ENCODE results near the gene GLRX3. TPM values are rescaled to one million over a fixed set of nuclear protein-coding genes. Genes with fewer than 3 reads are reported as not detected.

The GLRX3 gene
- total RNA-seq, 1 experiment from 2014 or later: 98.1 TPM

GRCh38 chr10:130141038-130141437 lies 4.8 kb downstream of the GLRX3 start:
- peaks cover 14% of the 10 kb centered on the region for H3K4me1 ChIP-seq (ENCODE audit: insufficient read depth, low read length)
- BruUV-seq (replicated peaks): no TSS peak
- CTCF ChIA-PET: no interaction called here
- TF ChIP-seq EZH2phosphoT487 (IDR thresholded peaks at IDR 0.05; ENCODE audit: borderline replicate concordance, low read length) (no peak), EZH2 (IDR thresholded peaks at IDR 0.05; ENCODE audit: low read length, unreplicated experiment) (no peak), CTCF (conservative IDR thresholded peaks at IDR 0.05; ENCODE audit: low read depth, low read length) (no peak)
- no peak overlapping the region for H3K4me3 ChIP-seq (ENCODE audit: low read length)
- intact Hi-C loops (cut with micrococcal nuclease): no loop called here
- 0 out of 2 replicates have a peak, but pooled peaks cover 2% of the 10 kb centered on the region for H3K36me3 ChIP-seq (ENCODE audit: low read depth, low read length)
- H3F3A ChIP-seq (ENCODE audit: low read length, unreplicated experiment): no peaks in the 10 kb centered on the region
- H3K9ac ChIP-seq (ENCODE audit: low read length): no peak overlapping the region
- DNase-seq: no peak
- no peak for ATAC-seq
- H3K4me2 ChIP-seq (ENCODE audit: low read length): no peak overlapping the region
- H4K20me1 ChIP-seq (ENCODE audit: low read length): peaks cover 42% of the 10 kb centered on the region
- H3K27me3 ChIP-seq (ENCODE audit: low read length): no peaks in the 10 kb centered on the region
- H3K9me2 ChIP-seq (replicated peaks; ENCODE audit: low read length): no peaks in the 10 kb centered on the region
- H3K27ac ChIP-seq (ENCODE audit: low read length): no peak overlapping the region
- peaks cover 94% of the 10 kb centered on the region for H3K79me2 ChIP-seq (ENCODE audit: low read length)
- POLR2A ChIA-PET (ENCODE audit: unreplicated experiment): no interaction called here
- H3K9me3 ChIP-seq (ENCODE audit: low read length): no peaks in the 10 kb centered on the region
- H2AFZ ChIP-seq (ENCODE audit: low read length): no peak overlapping the region

- ChIA-PET CTCF (no interaction called here), POLR2A (ENCODE audit: unreplicated experiment) (no interaction called here)
- intact Hi-C loops (cut with micrococcal nuclease): no loop called here
- Histone ChIP-seq H3K27ac (ENCODE audit: low read length) (no peak overlapping the region), H4K20me1 (ENCODE audit: low read length) (peaks cover 42% of the 10 kb centered on the region), H3K36me3 (ENCODE audit: low read depth, low read length) (peaks cover 6% of the 10 kb centered on the region; the same call in 1 of the 2 replicates), H3K4me2 (ENCODE audit: low read length) (no peak overlapping the region), H3F3A (ENCODE audit: low read length, unreplicated experiment) (no peaks in the 10 kb centered on the region), H3K79me2 (ENCODE audit: low read length) (peaks cover 96% of the 10 kb centered on the region), H3K9ac (ENCODE audit: low read length) (no peak overlapping the region), H3K4me1 (ENCODE audit: insufficient read depth, low read length) (peaks cover 14% of the 10 kb centered on the region), H3K9me3 (ENCODE audit: low read length) (no peaks in the 10 kb centered on the region), H3K4me3 (ENCODE audit: low read length) (no peak overlapping the region), H3K9me2 (replicated peaks; ENCODE audit: low read length) (no peaks in the 10 kb centered on the region), H2AFZ (ENCODE audit: low read length) (no peak overlapping the region), H3K27me3 (ENCODE audit: low read length) (no peaks in the 10 kb centered on the region)
- TF ChIP-seq CTCF (conservative IDR thresholded peaks at IDR 0.05; ENCODE audit: low read depth, low read length) (no peak), EZH2 (IDR thresholded peaks at IDR 0.05; ENCODE audit: low read length, unreplicated experiment) (no peak), EZH2phosphoT487 (IDR thresholded peaks at IDR 0.05; ENCODE audit: borderline replicate concordance, low read length) (no peak)
- DNase-seq (no peak), ATAC-seq (no peak)
- no TSS peak for BruUV-seq (replicated peaks)
Measured at GRCh38 chr10:130141460-130141859, 5.3 kb downstream of the GLRX3 start.

- no peaks in the 10 kb centered on the region for H3K27me3 ChIP-seq (ENCODE audit: low read length)
- ChIA-PET CTCF (no interaction called here), POLR2A (ENCODE audit: unreplicated experiment) (no interaction called here)
- H3K4me3 ChIP-seq (ENCODE audit: low read length): no peak overlapping the region
- ATAC-seq: no peak
- H3K4me2 ChIP-seq (ENCODE audit: low read length): no peak overlapping the region
- DNase-seq: no peak
- no peaks in the 10 kb centered on the region for H3K9me2 ChIP-seq (replicated peaks; ENCODE audit: low read length)
- no peaks in the 10 kb centered on the region for H3F3A ChIP-seq (ENCODE audit: low read length, unreplicated experiment)
- H3K9me3 ChIP-seq (ENCODE audit: low read length): no peaks in the 10 kb centered on the region
- no TSS peak for BruUV-seq (replicated peaks)
- H4K20me1 ChIP-seq (ENCODE audit: low read length): peaks cover 45% of the 10 kb centered on the region
- H3K9ac ChIP-seq (ENCODE audit: low read length): no peak overlapping the region
- H3K4me1 ChIP-seq (ENCODE audit: insufficient read depth, low read length): peaks cover 14% of the 10 kb centered on the region
- peaks cover 96% of the 10 kb centered on the region for H3K79me2 ChIP-seq (ENCODE audit: low read length)
- intact Hi-C loops (cut with micrococcal nuclease): no loop called here
- H3K27ac ChIP-seq (ENCODE audit: low read length): no peak overlapping the region
- TF ChIP-seq EZH2 (IDR thresholded peaks at IDR 0.05; ENCODE audit: low read length, unreplicated experiment) (no peak), EZH2phosphoT487 (IDR thresholded peaks at IDR 0.05; ENCODE audit: borderline replicate concordance, low read length) (no peak), CTCF (conservative IDR thresholded peaks at IDR 0.05; ENCODE audit: low read depth, low read length) (no peak)
- H3K36me3 ChIP-seq (ENCODE audit: low read depth, low read length): peaks cover 10% of the 10 kb centered on the region; the same call in 1 of the 2 replicates
- no peak overlapping the region for H2AFZ ChIP-seq (ENCODE audit: low read length)
Measured at GRCh38 chr10:130141878-130142277, 5.7 kb downstream of the GLRX3 start.

Data from PC-3 (cell line).